Measurements from ENCODE around the gene CASQ2.

DNA sequence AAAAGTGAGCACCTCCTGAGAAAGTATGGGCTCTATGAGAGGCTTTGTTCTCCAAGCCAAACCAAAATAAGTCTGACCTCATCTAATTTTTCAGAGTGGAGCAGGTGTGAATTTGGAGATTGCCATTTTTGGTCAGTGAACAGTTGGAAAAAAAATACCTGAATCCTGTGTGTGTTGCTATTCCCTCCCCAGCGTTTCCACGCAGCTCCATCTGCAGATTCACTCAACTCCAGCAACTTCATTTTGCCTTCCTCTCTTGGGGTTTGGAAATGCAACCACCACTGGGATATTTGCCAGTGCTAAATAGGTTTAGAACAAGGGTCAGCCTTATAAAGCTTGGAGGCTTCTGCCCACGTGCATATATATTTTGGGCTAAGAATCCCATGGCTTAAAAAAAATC is 11.2 kb downstream of the CASQ2 start:
- TF ChIP-seq CTCF (IDR thresholded peaks at IDR 0.05) (no peak), POLR2A (IDR thresholded peaks at IDR 0.05) (no peak)

Data from body of pancreas (tissue), 4 donors.